GM12878 (cell line): ENCODE measurements around the gene RNF220. TPM values are rescaled to one million over a fixed set of nuclear protein-coding genes. Genes with fewer than 3 reads are reported as not detected.

Experiments used
- E2F8 ChIP-seq: fragments of 450-650 bp; IDR thresholded peaks from 2 replicates; pipeline ENCODE4 v1.6.1; 2018; ENCODE audit warnings: mild to moderate bottlenecking, low read depth, moderate library complexity; ENCODE audit not compliant: partially characterized antibody
- HDAC6 ChIP-seq: fragments of 200-600 bp; sonication (generic); IDR thresholded peaks from one replicate; pipeline ENCODE4 v1.8.0; 2017; ENCODE audit warnings: antibody characterized with exemption; ENCODE audit not compliant: unreplicated experiment
- REST ChIP-seq: IDR thresholded peaks from 2 replicates; pipeline ENCODE4 v1.6.1; 2012; ENCODE audit warnings: mild to moderate bottlenecking, low read depth, low read length
- SMC3 ChIP-seq: IDR thresholded peaks from 2 replicates; pipeline ENCODE4 v1.6.1; 2011; ENCODE audit warnings: low read length, improper control_type of control experiment, borderline replicate concordance
- SP1 ChIP-seq: IDR thresholded peaks from one replicate; pipeline ENCODE4 v1.6.1; 2011; ENCODE audit warnings: low read depth, low read length
- ZNF592 ChIP-seq: fragments of 450-650 bp; IDR thresholded peaks from 2 replicates; pipeline ENCODE4 v1.6.1; 2017; ENCODE audit warnings: mild to moderate bottlenecking, moderate library complexity
- polyA plus RNA-seq, 11 experiments: library from polyadenylated mRNA; depleted of rRNA in 4 of 11; unstranded in 6 of 11; stranded (reverse) in 5 of 11; fragments of >200 nt; fragmentation: Nextera tagmentation in 4 of 11; fragmentation: Illumina TruSeq in 1 of 11; extraction: Ambion mirVana in 4 of 11; extraction: Trizol in 1 of 11; gene quantifications; 1 replicate in 1 of 11; 2 replicates in 10 of 11; pipeline versions ENCODE4 v1.2.1 to v1.2.3, GENCODE V29; 2011 to 2016; ENCODE audit warnings: inconsistent platforms in 2 of 11, missing spikeins in 2 of 11, low read depth in 1 of 11
- total RNA-seq, 4 experiments: library from RNA; depleted of rRNA in 3 of 4; stranded (reverse); fragments of >200 nt in 3 of 4; fragmentation: Illumina TruSeq in 1 of 4; extraction: Trizol in 1 of 4; gene quantifications; 2 replicates each; pipeline versions ENCODE4 v1.2.1 to v1.2.3, GENCODE V29; 2013 to 2021

RNF220 gene
- total and polyA plus RNA-seq, 10 of the 15 experiments (the other 5 are each of a cell fraction or from before 2014, with no cell fraction given), result 4.6 to 84.1 (median 53.7) TPM

GRCh38 chr1:44651069-44651468, 246.0 kb downstream of the RNF220 start (continued):
- TF ChIP-seq REST (no peak), HDAC6 (no peak), E2F8 (no peak), ZNF592 (no peak), SP1 (no peak), SMC3 (no peak)
